ENCODE results near the gene RASSF8.

Gene RASSF8

DNA sequence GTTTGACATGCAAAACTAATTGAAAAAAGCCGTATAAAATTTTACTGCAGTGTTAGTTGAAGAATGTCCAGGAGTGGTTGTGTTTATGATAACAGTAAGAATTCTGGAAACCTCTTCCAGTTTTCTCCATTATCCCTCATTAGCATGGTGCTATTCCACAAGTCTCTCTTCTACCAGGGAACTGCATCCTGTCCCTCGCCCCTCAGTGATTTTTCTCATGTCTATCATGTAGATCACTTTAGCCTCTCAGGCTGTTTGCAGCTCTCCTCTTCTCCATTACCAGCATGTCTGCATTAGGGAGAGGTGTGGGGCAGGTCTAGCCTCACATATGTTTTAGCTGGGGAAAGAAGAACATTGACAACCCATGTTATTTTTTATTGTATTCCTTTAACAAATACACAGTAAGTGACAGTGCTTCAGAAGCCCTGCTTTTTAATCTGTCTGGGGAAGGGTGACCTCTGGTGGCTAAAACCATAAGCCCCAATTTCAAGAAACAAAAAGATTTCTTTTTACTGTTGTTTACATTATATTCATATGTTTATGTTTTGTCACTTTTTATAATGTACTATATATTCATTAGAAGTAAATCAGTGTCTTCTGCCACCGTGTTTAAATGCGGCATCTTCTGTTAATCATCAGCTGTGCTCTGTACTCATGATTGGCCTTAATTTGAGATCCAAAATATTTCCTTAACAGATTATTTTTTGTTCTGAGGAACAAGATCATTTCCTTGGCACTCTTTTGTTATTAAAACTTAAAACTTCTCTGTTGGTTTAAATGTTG, 70.7 kb downstream of the RASSF8 start:
- DNase-seq (ENCODE audit: low read depth, low spot score), result no peak

- no peak for DNase-seq (ENCODE audit: low read depth, low spot score)
Measured at GRCh38 chr12:26029736-26030022, 71.2 kb downstream of the RASSF8 start.

- DNase-seq (ENCODE audit: low read depth, low spot score), result no peak
Measured at GRCh38 chr12:26030371-26030770, 71.9 kb downstream of the RASSF8 start.

DNA sequence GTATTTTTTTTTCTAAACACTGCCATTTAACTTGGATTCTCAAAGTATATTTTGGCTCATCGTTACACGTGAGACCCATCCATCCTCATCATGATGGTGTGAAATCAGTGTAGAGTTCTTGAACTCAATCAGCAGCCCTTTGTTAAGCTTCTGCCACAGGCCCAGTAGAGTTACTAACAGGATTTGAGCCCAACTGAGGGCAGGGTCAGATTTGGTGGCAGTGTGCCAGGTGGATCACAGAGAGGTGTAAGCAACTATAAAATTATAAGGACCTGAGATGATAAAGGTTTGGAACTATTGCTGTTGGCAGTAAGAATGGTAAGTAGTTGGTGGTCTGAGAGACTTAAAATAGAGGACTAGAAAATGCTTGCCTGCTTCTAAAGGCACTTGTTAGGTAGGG, 72.8 kb downstream of the RASSF8 start:
- DNase-seq (ENCODE audit: low read depth, low spot score), result no peak

DNA sequence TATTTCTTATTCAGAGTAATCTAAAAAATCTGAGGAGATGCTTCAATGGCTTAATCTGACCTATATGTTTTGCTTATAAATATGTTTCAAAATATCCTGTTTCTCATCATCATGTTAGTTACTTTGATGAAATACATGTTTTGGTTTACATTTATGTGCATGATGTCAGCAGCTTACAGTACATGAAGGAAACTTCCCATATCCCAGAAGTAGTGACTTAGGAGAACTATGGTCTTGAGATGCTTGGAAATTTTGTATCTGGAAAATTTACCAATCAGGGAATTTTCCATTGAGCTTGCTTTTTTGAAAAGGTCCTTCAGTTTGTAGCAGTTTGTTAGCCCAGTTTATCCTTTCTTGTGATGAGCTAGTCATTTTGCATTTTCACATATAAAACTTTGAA, 73.3 kb downstream of the RASSF8 start:
- no peak for DNase-seq (ENCODE audit: low read depth, low spot score)

- DNase-seq (ENCODE audit: low read depth, low spot score), result no peak
Measured at GRCh38 chr12:26032290-26032689, 73.8 kb downstream of the RASSF8 start.

GRCh38 chr12:26032719-26033241, 74.3 kb downstream of the RASSF8 start:
- no peak for DNase-seq (ENCODE audit: low read depth, low spot score)

GRCh38 chr12:26034371-26035142, 76.1 kb downstream of the RASSF8 start:
- DNase-seq (ENCODE audit: low read depth, low spot score), result no peak

- no peak for DNase-seq (ENCODE audit: low read depth, low spot score)
Measured at GRCh38 chr12:26036877-26037276, 78.4 kb downstream of the RASSF8 start.

- no peak for DNase-seq (ENCODE audit: low read depth, low spot score)
Measured at GRCh38 chr12:26037615-26038220, 79.2 kb downstream of the RASSF8 start.

- DNase-seq (ENCODE audit: low read depth, low spot score), result no peak
Measured at GRCh38 chr12:26042645-26043044, 84.2 kb downstream of the RASSF8 start.

DNA sequence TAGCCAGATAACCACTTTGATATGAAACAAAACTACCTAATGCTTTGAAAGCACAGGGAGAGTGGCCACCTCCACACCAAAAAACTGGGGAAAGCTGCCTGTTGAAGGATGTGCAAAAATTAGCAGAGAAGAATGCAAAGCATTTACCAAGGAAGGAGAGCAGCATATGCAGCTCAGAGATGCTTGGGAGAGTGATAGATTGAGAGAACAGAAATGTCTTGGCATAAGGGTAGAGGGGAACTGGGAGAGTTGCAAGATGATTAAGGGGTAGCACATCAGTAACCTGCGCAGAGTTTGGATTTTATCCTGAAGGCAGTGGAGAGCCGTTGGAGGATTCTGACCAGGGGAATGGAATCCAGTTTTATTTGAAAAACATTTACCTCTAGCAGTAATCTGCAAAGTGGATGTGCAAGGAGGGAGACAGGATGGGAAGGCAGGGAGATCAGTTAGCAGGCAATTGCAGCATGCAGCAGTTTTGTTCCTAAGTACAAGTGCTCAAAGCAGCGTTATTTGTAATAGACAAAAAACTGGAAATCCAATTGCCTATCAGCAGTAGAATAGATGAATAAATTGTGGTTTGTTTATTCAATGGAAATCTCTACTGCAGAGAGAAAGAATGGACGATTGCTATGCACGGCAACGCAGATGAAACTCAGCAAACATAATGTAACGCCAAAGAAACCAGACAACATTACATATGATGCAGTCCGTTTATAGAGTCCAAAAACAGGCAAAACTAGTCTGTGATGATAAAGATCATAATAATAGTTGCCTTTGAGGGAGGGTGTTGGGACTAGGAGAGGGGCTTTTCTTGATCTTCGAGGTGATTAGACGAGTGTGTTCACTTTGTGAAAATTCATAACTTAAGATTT, 84.9 kb downstream of the RASSF8 start:
- no peak for DNase-seq (ENCODE audit: low read depth, low spot score)

GRCh38 chr12:26044007-26044394, 85.5 kb downstream of the RASSF8 start:
- no peak for DNase-seq (ENCODE audit: low read depth, low spot score)

- DNase-seq (ENCODE audit: low read depth, low spot score), result no peak
Measured at GRCh38 chr12:26044592-26044991, 86.1 kb downstream of the RASSF8 start.

DNA sequence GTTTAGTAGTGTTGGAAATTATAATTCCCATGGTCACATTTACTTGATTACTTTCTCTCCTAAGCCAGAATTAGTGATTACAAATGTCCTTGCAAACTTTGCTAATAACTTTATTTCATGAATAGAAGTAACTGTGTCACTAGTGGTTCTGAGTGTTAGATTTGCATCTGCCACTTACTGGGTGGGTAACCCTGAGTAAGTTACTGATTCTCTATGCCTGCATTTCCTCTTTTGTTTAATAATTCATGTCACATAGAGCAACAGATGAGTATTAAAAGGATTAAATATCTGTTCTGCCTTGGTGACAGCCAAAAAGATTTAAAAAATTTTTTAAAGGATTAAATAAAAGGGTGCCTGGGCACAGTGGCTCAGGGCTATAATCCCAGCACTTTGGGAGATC, 87.7 kb downstream of the RASSF8 start:
- no peak for DNase-seq (ENCODE audit: low read depth, low spot score)

DNA sequence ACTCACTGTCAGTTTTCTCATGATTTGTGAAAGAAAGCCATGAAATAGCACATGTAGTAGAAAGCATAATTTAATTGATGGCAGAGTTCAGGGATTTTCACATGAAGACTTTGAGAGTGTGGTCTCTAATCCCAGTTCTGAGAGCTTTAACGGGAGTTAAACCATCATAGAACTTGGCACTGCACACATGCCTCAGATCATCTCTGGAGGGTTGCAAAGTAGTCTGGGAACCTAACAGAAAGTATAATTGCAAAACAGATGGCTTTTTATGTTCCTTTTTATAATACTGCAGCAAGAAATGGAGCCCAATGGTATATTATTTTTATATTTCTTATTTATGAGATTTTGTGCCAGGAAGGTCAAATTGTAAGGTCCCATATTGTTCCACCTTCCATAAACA, 88.4 kb downstream of the RASSF8 start:
- DNase-seq (ENCODE audit: low read depth, low spot score), result no peak

DNA sequence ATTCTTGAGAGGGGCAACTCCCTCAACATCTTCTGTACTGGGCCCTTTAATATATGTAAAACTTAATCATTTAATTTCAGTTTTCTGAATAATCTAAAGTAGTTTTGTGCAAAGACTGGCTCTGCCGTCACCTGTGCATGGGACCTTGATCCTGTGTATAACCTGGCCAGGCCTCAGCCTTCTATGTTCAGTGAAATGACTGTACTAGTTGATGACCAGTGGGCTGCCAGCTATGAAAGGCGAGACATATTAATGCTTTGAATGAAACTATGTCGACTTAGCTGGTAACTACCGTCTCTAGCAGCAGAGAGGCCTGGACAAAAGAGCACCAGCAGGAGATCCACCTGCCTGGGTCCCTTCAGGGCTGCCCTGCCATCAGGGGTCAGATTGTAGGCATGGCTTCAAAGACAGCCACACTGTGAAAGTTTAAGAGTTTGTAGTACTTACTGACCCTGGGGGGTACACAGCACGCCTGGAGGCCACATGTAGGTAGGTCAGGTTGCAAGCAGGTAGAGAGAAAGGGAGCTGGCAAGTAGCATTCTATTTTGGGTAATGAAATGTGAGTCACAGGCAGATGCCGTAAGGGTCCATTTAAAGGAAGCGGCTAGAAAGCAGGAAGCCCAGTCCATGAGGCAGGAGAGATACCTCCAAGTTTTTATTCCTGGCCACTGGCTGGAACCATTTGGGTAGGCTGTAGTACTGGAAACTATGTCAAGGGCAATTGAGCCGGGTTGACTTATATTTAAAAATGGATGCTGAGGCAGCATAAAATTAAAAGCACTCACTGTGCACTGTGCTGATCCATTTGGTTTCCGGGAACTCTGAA, 89.1 kb downstream of the RASSF8 start:
- no peak for DNase-seq (ENCODE audit: low read depth, low spot score)

DNA sequence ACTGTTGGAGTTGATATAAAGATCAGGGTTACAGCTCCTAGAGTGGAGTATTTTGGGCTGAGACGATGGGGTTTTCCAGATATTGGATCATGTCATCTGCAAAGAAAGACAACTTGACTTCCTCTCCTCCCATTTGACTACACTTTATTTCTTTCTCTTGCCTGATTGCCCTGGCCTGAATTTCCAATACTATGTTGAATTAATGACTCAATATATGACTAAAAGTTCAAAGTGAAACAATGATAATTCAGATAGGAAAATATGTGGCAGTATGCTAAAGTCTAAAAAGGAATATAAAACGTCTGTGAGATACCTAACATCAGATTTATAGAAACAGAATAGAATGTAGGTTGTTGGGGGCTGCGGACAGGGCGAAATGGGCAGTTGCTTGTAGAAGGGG, 94.2 kb downstream of the RASSF8 start:
- DNase-seq (ENCODE audit: low read depth, low spot score), result no peak

DNA sequence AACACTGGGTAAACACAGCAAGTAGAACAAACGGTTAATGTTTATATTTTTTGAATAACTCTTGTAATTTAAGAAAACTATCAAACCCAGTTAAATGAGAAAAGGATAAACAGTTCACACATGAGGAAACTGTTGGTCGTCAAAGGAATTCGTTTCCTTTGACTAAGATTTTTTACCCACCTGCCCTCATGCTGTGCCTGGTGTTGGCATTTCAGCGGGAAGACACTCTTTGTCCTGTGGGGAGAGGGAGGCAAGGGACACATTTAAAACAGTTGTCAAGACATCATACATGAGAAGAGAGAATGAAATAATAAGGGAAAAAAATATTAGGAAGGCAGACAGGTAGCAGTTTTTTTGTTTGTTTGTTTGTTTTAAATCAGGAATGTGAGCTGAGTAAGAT, 95.9 kb downstream of the RASSF8 start:
- DNase-seq (ENCODE audit: low read depth, low spot score), result no peak

DNA sequence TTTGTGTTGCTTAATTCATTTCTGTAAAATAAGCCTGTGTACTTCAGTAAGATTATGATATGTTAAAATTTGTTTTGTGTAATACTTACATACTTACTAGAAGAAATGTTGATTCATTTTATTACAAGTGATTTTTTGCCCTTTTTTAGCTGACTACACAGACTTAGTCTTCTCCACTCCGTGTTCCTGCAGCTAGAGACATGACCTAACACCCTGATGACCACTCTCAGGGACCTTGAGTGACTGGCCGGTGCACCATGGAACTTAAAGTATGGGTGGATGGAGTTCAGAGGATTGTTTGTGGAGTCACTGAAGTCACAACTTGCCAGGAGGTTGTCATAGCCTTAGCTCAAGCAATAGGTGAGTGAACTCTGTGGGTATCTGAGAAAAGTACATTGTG, 96.6 kb downstream of the RASSF8 start:
- no peak for DNase-seq (ENCODE audit: low read depth, low spot score)

DNA sequence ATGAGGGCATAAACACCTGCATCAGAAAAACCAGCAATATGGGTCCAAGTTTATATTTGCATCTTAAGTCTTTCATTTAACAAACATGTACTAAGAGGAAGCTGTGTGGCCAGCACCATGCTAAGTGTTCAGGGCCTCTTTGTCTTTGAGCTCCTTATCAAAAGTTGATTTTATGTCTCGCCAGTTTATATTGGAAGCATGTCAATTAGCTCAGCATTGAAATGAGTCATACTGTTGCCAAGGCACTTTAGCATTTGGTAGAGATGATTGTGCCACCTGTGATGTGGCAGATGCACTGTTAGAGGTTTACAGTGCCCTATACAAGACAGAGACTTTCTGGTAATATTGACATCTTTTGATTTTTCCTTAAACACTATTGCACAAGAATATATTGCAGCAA, 97.9 kb downstream of the RASSF8 start:
- DNase-seq (ENCODE audit: low read depth, low spot score), result no peak
